GM18907 (cell line): ENCODE data around the gene ARL3.
"Not testable (repeated sequence)": the region's sequence is repeated elsewhere in the genome, so short reads cannot be mapped to it uniquely, and the experiment has no call there.

Experiments used
- ATAC-seq: cut with Tn5 transposase; IDR thresholded peaks from one replicate; pipeline ENCODE4 v1.9.1; 2021; ENCODE audit warnings: mild to moderate bottlenecking, moderate library complexity; ENCODE audit not compliant: unreplicated experiment

ARL3 gene

DNA sequence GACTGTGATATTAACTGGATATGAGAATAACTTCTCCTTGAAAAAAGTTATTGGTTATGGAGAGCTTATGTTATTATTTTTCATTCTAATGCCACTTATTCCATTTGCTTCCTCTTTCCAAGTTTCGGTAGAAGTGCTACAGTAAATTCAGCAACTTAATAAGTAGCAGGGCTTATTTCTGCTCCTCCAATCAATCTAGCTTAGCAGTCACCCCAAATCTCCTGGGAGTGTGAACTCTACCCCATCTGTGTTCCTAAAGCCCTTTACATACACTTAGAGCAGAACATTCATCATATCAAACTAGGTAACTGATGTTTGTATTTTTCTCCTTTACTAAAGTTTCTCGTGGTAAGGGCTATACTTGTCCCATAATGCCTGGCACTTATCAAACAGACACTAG is 8.7 kb downstream of the ARL3 start:
- ATAC-seq = no peak

DNA sequence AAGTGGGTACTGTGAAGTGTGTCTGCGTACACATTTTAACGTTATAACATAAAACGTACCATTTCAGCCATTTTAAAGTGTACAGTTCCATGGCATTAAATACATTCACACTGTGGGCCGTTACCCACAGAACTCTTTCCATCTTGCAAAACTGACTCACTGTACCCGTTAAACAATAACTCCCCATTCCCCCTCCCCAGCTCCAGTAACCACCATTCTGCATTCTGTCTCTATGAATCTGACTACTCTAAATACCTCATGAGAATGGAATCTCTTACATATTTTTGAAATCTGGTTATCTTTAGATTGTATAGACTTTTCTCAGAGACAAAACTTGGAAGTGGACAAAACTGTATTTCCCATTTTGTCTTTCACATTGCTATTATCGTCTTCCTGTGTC is 9.3 kb downstream of the ARL3 start:
- ATAC-seq = no peak

DNA sequence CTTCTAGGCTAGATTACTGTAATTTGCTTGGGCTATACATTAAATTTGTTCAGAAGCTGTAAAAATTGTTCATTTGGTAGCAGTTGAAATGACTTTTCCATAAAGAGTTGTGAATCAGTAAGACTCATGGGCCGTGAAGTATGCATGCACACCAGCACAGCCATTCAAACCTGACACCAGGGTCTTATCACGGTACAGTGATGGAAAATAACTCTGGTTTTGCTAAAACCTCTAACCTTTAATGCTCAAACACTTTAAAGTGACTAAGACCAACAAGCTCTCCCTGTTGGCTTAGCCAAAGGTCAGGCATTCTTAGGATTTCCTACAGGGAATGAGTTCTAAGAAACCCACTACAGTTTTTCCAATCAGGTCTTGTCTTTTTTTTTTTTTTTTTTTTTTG is 11.5 kb downstream of the ARL3 start:
- ATAC-seq = no peak

DNA sequence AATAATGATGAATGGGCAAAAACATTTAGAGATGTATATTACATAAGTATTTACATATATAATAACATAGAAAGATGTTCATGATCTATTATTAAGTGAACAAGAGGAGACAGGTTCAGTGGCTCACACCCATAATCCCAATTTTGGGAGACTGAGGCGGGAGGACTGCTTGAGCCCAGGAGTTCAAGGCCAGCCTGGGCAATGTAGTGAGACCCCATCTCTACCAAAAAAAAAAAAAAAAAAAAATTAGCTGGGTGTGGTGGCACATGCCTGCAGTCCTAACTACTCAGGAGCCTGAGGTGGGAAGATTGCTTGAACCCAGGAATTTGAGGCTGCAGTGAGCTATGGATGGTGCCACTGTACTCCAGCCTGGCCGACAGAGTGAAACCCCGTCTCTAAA is 12.4 kb downstream of the ARL3 start:
- no peak for ATAC-seq

DNA sequence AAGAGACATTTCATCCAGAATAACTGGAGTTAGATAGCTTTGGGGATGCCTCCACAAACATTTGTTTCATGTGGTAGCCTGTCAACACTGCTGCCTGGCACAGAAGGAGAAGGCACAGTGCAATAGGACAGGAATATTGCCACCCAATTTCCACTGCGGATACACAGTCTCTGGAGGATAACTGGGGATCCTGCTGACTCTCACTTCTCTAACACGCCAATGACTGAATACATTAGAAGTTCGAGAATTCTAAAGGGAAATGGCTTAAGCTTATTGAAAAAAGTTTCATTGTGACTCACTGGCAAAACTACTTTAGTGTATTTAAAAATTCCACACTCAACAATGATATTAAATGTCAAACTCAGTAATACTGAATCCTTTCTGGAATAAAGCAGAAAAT is 12.9 kb downstream of the ARL3 start:
- no peak for ATAC-seq

DNA sequence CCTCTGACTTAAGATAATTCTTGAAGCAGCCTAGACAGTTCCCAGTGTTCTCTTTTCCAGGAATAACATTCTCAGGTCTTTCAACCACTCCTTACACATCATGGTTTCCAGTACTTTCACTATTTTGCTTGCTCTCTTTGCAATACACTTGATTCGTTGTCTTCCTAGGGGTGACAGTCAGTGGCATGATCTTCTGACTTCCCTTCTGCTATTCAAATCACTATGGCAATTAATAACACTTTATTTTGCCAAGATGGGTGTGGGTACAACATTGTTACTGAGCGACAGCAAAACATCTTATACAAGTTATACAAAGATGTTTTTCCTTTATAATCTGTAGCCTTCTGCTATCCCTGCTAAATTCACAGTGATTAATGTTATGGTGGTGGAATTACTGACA is 15.3 kb downstream of the ARL3 start:
- ATAC-seq = no peak

DNA sequence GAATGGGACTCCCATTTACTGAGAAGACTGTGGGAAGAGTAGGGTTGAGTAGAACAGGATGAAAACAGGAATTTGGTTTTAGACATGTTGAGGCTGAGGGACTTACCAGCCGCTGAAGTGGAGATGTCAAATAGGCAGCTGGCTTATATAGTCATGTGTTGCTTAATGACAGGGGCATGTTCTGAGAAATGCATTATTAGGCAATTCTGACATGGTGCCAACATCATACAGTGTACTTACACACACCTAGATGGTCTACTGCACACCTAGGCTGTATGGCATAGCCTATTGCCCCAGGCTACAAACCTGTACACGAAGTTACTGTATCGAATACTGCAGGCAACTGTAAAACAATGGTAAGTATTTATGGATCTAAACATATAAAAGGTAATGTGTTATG is 17.5 kb downstream of the ARL3 start:
- no peak for ATAC-seq

DNA sequence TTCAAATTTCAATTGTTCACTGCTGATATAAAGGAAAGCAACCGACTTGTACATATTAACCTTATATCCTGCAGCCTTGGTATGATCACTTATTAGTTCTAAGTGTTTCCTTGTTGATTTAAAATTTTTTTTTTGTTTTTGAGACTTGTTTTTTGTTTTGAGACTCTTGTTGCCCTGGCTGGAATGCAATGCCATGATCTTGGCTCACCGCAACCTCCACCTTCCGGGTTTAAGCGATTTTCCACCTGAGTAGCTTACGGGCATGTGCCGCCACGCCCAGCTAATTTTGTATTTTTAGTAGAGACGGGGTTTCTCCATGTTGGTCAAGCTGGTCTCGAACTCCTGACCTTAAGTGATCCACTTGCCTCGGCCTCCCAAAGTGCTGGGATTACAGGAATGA is 18.8 kb downstream of the ARL3 start:
- ATAC-seq = not testable (repeated sequence)

DNA sequence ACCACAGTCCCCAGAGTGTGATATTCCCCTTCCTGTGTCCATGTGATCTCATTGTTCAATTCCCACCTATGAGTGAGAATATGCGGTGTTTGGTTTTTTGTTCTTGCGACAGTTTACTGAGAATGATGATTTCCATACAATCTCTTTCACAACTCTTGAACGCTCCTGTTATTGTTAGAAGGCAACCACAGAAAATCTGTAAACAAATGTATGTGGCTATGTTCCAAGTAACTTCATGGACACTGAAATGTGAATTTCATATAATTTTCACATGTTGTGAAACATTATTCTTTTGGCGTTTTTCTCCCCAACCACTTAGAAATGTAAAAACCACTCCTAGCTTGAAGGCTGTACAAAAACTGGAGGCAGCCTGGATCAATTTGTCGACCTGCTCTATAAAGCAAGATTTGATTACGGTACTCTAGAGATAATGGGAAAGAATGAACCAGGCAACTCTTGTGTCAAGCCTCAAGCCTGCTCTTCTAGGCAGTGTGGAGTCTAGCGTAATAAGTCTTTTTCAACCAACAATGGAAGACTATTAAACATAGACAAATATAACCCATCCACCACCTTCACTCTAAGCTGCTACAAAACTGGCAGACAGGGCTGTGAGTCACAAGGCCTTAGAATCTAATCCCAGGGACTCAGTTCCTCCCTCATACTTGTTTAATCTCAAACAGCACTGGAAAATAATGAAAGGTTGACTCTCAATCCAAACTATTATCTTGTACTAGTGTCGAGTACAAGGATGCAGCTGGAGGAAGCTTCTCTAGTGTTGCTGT is 22.7 kb downstream of the ARL3 start:
- ATAC-seq = no peak

DNA sequence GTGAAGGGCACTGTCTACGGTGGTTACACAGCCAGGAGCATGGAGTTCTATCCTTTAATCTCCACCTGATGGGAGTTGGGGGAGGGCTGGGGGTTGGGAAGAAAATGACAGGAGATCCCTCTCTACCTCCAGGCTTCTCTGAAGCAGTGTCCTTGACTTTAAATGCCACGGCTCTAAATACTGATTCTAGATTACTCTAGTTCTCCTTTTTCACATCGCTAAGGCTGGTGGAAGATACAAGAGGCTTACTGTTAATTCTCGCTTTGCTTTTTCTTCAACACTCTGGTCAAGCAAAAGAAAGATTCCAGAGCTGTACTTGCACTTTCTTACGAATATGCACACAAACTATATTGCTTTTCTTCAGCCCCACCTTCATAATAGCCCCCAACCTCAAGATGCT is 30.5 kb downstream of the ARL3 start:
- no peak for ATAC-seq

DNA sequence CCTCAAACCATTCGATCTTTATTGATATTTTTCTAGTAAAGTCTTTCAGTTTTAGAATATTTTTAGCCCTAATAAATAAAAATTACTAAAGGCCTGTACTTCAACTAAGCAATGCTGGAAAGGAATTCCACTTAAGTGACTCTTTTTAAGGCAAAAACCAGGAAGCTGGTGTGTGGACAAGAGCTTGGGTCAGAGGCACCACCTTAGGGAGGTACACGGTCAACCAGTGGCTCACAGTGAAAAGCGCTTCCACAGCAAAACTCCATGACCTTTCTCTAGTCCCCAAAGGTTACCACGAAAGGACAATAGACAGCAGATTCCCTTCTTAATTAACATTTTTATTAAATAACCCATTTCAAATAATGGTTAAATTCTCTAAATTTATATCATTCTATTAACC is 31.2 kb downstream of the ARL3 start:
- no peak for ATAC-seq

DNA sequence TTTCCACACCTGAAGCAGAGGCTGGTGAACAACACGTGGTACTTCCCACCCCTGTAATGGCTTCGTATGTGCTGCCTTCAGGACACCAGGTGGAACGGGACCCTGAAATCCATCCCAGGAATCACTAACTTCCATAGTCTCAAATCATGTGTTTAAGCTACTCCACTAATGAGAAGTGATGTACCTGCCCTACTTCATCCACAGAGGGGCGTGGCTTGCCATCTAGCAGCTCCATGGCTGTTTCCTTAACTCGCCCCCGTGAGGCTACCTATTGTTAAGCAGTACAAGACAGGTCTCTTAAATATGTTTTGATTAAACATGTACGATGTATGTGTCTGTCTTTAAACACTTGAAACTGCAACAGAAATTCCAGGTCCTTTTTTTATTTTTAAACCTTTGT is 31.8 kb downstream of the ARL3 start:
- ATAC-seq = no peak

DNA sequence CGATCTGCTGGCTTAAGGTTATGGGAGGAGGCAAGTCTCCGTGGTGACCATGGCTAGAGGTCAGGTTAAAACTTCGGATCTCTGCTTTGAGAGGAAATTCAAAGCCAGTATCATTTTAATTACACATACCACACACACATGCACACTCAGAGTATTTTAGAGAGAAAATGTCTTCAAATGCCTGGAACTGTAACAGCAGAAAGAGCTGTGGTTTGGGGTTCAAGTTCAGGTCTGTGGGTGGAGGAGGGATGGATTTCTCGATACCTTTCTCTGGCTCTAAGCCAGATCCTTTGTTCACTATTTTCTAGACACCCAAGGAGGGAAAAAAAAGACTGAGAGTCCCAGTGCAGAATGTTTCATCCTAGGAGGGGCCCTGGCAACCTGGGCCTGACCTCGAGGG is 32.5 kb downstream of the ARL3 start:
- no peak for ATAC-seq

DNA sequence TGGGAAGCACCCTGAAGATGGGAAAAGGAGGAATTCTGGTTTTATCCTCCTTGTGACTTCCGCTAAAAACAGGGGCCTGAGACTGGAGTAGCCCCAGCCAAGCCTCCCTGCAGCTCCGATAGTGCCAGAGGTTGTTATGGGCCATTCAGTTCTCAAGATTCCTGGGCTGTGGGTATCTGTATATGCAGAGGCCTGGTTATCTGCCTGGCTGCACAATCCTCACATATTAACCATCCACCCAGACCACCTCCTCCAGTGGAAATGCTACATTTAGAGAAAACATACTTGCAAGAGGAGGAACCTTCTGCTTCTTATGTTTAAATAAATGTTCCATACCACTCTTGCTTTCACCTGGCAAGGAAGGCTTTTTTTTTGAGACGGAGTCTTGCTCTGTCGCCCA is 34.6 kb downstream of the ARL3 start:
- no peak for ATAC-seq

DNA sequence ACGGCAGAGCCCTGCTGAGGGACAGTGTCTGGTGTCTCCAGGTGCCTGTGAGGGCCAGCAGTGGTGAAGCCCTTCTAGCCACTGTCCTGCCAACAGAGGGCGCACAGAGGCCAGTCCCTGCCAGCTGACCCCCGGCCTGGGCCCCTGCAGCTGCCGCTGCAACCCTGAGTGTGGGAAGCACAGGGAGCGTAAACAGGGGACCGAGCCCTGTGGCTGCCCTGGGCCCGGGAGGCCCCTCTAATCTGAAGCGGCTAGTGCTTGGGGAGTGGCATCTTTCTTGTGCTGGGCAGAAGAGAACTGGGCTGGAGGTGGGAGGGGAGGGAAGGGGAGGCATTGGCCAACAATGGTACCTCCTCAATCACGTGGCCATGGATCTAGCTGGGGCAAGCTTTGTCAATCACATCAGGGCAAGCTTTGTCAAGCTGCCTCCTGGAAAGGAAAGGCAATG is 35.3 kb downstream of the ARL3 start:
- no peak for ATAC-seq

DNA sequence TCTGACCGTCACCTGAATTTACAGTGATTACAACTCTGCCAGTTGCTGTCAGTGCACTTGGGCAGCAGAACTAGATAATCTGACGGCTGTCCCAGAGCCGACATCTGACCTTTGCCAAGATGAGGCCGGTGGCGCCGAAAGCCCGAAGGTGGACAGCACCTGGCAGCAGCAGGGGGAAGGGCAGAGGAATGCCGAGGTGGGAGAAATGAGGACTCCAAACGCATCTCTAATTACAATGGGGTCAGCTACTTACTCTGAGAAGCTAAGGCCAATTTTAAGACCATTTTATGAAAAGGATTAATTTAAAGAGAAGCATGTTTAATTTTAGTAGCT is 36.2 kb downstream of the ARL3 start:
- ATAC-seq = no peak

DNA sequence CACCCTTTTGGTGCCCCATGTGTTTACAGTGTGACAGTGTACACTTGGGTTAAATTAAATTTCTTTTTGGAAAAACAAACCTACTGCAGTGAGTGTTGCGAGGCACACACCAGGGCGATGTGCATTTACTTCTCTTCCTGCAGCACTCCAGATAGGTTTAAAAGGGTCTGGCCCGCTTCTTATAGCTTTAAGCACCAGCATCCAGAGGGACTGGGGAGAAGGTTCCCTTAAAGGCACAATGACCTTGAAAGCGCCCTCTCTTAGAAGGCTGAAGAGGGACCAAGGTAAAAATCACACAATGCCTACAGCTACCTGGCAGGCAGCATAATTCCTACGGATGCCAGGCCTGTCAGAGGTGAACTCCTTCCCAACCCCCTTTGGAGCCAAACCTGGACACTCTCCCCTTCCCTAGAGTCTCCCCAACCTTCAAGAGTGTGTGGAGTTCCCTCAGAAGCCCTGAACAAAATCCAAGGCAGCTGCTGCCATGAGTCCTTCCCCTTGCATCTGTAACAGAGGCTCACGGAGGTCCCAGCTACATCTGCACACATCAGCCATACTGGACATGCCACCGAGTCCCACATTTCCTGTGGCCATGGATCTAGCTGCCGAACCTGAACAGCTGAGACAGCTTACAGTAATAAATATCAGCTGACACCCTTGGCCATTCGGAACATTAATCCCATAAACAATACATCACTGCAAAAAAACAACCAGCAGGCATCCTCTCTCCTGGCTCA is 36.7 kb downstream of the ARL3 start:
- no peak for ATAC-seq

DNA sequence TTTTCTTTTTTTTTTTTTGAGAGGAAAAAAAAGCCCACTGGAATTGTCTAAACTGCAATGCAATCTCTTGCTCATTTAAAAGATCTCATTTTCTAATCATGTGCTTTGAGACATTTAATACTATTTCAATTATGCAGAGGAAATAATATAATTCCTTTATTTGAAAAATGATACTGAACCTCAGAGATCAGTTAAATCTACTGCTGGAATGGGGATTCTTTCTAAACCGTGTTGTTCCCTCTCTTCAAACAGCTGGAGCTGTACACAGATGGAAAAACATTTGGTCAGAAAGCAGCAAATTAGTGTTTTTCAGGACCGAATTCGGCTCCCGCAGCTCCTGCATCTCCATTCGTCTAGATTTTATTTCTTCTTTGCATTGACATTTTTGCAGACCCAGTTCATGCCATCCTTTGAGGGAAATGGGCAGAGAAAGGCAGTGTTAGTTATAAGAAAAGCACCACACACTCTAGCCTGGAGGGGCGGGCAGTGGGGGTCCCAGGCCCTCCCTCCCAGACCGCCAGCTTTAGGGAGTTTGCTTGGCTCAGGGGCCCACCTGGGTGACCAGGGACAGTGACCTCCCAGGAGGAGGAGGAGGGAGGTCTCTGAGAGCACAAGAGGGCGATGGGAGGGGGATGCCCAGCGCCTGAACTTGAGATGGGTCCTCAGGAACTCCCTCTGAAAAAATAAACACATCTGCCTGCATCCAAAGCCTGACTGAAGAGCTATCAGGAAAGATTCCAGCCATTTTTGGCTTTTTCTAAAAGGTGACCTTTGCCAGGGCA is 37.5 kb downstream of the ARL3 start:
- no peak for ATAC-seq

DNA sequence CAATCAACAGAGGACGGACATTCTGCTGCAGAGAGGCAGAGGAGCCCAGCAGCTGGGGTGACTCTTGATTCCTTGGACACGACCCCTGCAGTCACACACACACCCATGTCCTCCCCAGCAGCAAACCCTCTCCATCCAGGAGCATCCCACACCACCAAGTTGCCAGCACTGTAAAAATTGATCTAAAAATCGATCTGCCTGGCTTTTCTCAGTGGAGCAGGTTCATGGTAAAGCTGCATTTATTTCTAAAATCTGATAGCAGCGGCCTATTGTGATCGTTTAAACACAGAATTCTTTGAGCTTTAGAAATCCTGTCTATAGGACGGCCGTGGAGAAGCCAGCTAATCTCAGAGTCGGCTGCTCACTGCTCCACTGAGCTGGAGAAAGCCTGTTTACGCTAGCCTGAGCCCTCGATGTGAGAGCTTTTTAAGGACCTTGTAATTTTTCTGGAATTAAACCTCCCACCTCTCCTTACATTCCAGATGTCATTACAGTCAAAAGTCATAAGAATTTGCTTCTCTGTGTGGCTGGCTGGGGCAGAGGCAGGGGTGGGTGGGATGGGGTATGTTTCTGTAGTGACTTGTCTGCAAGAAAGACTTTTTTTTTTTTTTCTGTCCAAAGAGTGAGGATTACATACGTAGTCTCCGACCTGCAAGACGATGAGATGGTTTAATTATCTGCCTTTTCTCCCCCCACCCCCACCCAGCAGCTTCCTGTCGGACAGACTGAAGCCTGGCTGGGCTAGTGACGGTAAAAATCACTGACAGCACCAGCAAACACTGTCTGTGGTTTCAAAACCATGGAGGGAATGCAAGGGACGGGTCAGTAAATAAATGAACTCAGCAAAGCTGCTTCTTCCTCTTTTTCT is 38.3 kb downstream of the ARL3 start:
- no peak for ATAC-seq

DNA sequence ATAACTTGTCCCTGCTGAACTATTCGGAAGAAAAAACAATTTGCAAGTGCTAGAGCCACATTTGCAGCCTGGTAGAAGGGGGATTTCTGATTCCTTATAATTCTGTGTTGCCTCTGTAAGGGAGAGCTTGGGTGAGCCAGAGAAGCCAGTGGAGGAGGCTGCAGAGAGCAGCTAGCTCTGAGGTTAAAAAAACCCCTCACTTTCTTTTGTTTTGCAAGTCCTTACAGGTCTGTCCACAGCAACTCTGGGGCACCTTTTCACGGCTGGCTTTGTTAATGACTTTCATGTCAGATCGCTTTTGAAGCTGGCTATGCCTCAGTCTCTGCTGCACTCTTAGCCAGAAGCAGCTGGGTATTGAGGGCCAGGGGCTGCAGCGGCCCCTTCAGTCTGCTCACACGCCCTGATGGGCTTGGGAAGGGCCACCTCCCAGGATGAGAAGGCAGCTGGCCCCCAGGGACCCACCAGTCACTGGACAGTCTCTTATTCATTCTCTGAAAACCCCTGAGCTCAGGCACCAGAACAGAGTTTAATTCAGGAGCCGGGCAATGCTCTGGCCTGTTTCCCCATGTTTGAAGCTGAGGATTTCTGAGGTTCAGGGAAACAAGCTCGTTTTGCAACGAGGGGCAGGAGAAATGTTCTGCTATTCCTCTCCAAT is 39.1 kb downstream of the ARL3 start:
- ATAC-seq = no peak
